IPS-18c (cell line): ENCODE data around the gene FOSL1.
"Not testable (repeated sequence)": the region's sequence is repeated elsewhere in the genome, so short reads cannot be mapped to it uniquely, and the experiment has no call there.

Source experiments
- H3K4me3 ChIP-seq: 2 replicates; pipeline ENCODE4 v1.7.0; 2013; ENCODE audit warnings: low read depth, mild to moderate bottlenecking, low read length, moderate library complexity; ENCODE audit not compliant: insufficient read depth
- H3K9me3 ChIP-seq: one replicate; pipeline ENCODE4 v1.6.1; 2013; ENCODE audit warnings: mild to moderate bottlenecking, low read length, moderate library complexity; ENCODE audit not compliant: control insufficient read depth, insufficient read depth

The FOSL1 gene

DNA sequence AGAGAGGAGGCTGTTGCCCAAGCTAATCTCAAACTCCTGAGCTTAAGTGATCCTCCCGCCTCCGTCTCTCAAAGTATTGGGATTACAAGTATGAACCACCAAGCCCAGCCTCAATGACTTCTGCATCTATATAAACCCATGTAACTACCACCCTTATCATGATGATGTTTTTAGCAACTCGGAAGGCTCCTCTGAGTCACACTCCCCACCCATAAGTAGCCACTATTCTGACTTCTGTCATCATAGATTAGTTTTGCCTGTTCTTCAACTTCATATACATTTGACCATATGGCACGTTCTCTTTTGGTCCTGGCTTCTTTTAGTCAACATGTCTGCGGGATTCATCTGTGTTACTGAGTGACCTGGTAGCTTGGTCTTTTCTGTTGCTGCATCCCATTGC lies 6.4 kb upstream of the FOSL1 start:
- H3K9me3 ChIP-seq: no peaks in the 10 kb centered on the region
- H3K4me3 ChIP-seq: no peak overlapping the region

DNA sequence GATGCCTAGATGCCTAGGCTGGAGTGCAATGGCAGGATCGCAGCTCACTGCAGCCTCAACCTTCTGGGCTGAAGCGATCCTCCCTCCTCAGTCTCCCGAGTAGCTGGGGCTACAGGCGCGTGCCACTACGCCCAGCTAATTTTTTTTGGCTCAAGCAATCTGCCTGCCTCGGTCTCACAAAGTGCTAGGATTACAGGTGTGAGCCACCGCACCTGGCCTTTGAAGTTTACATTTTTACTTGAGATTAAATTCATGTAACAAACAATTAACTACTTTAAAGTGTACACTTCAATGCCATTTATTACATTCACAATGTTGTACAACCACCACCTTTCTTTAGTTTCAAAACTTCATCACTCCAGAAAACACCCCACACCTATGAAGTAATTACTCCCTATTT lies 3.5 kb upstream of the FOSL1 start:
- H3K4me3 ChIP-seq: no peak overlapping the region

DNA sequence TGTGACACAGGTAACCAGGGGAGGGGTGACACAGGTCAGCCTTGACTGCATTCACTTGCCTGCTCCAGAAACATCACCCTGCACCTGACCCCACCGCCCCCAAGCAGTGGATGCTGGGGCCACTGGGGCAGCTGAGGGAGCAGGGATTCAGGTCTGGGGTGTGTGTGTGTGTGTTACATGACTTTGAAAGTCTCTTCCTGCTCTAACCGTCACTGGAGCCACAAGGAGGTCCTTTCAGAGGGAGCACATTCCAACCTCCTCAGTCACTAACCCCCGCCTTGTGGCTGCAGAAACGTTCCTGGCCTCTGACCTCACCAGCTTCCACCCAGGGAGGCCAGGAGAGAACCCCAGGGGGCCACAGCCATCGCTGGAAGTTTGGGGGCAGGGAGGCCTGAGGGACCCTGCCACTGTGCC lies 2.9 kb upstream of the FOSL1 start:
- H3K9me3 ChIP-seq: no peaks in the 10 kb centered on the region
- no peak overlapping the region for H3K4me3 ChIP-seq

More for the DNA sequence above, 3.5 kb upstream of the FOSL1 start:
- H3K9me3 ChIP-seq: no peaks in the 10 kb centered on the region

DNA sequence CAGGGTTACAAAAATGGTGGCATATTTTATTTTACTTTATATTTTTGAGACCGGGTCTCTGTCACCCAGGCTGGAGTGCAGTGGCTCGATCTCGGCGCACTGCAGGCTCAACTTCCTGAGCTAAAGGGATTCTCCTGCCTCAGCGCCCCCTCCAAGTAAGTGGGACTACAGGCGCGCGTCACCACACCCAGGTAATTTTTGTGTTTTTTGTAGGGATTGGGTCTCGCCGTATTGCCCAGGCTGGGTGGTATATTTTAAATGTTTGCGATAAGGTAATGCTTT lies 652 bp upstream of the FOSL1 start:
- H3K9me3 ChIP-seq: no peaks in the 10 kb centered on the region
- H3K4me3 ChIP-seq: no peak overlapping the region

DNA sequence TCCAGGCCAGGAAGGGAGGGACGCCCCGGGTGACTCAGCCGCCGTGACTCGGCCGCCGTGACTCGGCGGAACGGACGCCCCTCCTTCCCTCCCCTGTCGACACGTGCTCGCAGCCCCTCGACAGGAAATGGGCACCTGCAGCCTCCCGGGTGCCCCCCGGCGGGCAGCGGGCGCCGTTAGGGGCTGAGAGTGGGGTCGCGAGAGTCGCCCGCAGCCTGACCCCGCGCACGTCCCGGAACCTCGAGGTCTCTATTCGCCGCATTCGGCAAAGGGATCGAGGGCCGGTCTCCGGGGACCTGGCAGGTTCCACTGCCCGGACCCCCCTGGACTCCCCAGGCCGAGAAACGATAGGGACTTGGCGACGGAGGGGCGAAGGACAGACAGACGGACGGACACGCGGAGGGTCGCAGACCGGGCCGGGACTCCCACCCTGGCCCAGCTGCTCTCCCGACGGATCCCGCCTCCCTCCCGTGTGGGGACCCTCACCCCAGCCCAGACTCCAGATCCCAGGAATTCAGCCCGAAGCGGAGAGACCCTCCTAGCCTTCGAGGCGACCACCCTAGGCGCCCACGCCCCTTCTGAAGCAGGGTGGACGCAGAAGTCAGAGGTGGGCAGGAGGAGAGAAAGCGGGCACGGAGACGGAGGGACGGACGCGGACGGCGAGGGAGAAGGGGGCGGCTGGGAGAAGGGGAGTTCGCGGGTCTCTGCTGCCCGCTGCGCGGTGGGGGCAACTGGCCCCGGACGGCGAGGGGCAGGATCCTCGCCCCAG lies 648 bp downstream of the FOSL1 start:
- H3K9me3 ChIP-seq: no peaks in the 10 kb centered on the region
- peak overlapping the region; percentile 61 for H3K4me3 ChIP-seq

DNA sequence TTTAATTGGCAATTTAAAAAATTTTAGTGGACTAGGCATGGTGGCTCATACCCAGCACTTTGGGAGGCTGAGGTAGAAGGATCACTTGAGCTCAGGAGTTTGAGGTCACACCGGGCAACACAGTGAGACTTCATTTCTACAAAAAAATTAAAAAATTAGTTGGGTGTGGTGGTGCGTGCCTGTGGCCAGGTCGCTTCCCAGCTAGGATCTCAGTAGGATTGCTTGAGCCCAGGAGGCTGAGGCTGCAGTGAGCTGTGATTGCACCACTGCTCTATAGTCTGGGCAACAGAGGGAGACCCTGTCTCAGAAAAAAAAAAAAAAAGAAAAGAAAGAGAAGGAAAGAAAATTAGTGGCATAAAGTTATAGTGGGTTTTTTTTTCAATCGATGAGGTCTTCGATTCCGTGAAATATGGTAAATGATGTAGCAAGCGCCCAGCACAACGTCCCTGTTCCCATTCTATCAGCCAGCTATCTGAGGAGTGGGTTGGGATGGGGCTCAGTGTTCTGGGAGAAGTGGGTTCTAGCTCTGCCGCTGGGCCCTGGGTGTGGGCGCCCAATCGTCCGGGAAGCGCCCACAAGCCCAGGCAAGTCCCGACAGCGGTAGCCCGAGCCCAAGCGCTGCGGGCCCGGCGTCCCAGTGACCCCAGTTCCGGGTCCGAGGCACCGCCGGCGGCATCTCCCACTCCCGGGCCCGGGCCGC lies 1.4 kb downstream of the FOSL1 start:
- Histone ChIP-seq H3K4me3 (peak overlapping the region; percentile 61), H3K9me3 (no peaks in the 10 kb centered on the region)

DNA sequence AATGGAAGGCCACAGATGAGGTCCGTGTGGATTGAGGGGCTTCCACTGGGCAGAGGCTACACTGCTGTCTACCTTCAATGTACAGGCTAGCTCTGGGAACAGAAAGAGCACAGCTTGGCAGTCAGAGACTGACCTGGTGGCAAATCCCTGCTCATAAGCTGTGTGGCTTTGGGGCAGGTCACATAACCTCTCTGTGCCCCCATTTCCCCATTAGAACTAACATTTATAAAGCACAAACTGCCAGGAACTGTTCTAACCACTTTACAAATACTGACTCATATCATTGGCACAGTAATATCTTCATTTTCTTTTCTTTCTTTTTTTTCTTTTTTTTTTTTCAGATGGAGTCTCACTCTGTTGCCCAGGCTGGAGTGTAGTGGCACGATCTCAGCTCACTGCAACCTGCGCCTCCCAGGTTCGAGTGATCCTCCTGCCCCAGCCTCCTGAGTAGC lies 3.1 kb downstream of the FOSL1 start:
- no peak overlapping the region for H3K4me3 ChIP-seq
- H3K9me3 ChIP-seq: no peaks in the 10 kb centered on the region

- Histone ChIP-seq H3K9me3 (no peaks in the 10 kb centered on the region), H3K4me3 (no peak overlapping the region)
Observed at GRCh38 chr11:65896034-65896999, 3.9 kb downstream of the FOSL1 start.

- Histone ChIP-seq H3K9me3 (no peaks in the 10 kb centered on the region), H3K4me3 (no peak overlapping the region)
Observed at GRCh38 chr11:65895482-65895981, 4.7 kb downstream of the FOSL1 start.

GRCh38 chr11:65894034-65894591 lies 6.1 kb downstream of the FOSL1 start:
- H3K4me3 ChIP-seq: no peak overlapping the region
- H3K9me3 ChIP-seq: no peaks in the 10 kb centered on the region

GRCh38 chr11:65892661-65893317 lies 7.4 kb downstream of the FOSL1 start:
- H3K4me3 ChIP-seq: no peak overlapping the region
- H3K9me3 ChIP-seq: no peaks in the 10 kb centered on the region

GRCh38 chr11:65892137-65892540 lies 8.0 kb downstream of the FOSL1 start:
- not testable (repeated sequence) for H3K9me3 ChIP-seq
- H3K4me3 ChIP-seq: peak overlapping the region; percentile 90; the same call in 1 of the 2 replicates

GRCh38 chr11:65891219-65892136 lies 8.7 kb downstream of the FOSL1 start:
- H3K9me3 ChIP-seq: no peaks in the 10 kb centered on the region

GRCh38 chr11:65890324-65891218 lies 9.6 kb downstream of the FOSL1 start, which contains the start of gene CCDC85B:
TSS of gene CCDC85B (plus strand) at chr11:65890673. CDS start at chr11:65890784, 111 bp downstream.
- peak within 1 kb of the TSS; percentile 90 for H3K4me3 ChIP-seq
- no peaks in the 10 kb centered on the region for H3K9me3 ChIP-seq

More at GRCh38 chr11:65891219-65892136, 8.7 kb downstream of the FOSL1 start:
- peak overlapping the region; percentile 90 for H3K4me3 ChIP-seq
